ENCODE data around the gene RTN4RL1. TPM values are rescaled to one million over a fixed set of nuclear protein-coding genes. Genes with fewer than 3 reads are reported as not detected.

The RTN4RL1 gene
- total and polyA plus RNA-seq, 9 of the 15 experiments (the other 6 are each of a cell fraction or from before 2014, with no cell fraction given), result 0.04 to 0.06 (median 0.04) TPM; not detected in 5

DNA sequence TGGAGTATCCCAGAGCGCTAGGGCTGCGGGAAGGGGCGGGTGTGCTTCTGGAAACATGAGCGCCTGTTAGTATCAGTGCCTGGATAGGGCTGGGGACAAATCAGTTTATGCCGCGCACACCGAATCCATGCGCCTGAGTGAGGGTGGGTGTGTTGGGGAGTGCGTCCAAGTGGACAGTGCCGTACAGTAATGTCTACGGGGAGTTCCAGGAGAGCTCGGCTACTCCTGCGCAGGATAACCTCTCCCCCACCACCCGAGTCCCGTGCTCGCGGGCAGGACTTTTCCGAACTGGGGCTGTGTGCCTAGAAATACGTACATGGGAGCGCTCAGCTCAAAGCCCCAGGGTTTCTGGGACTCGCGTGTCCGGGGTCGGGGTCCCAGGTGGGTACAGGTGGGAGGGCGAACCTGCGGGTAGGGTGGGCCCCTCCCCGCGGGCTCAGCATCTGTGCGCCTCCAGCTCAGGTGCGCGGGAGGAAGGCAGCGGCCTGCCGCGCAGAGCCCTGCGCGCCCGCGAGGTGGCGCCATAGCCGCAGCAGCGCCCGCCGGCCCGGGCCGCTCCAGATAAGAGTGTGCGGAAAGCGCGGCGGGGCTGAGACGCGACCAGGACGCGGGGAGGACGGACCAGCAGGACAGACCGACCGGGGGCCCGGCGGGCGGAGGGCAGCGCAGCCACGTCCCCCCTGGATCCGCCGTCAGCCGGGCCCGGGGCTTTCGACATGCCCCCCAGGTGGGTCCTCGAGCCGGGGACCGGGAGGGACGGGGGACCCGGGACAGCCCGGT lies 29.6 kb upstream of the RTN4RL1 start, which contains the start of gene HIC1 (continued):
- TF ChIP-seq, protein P1, sequence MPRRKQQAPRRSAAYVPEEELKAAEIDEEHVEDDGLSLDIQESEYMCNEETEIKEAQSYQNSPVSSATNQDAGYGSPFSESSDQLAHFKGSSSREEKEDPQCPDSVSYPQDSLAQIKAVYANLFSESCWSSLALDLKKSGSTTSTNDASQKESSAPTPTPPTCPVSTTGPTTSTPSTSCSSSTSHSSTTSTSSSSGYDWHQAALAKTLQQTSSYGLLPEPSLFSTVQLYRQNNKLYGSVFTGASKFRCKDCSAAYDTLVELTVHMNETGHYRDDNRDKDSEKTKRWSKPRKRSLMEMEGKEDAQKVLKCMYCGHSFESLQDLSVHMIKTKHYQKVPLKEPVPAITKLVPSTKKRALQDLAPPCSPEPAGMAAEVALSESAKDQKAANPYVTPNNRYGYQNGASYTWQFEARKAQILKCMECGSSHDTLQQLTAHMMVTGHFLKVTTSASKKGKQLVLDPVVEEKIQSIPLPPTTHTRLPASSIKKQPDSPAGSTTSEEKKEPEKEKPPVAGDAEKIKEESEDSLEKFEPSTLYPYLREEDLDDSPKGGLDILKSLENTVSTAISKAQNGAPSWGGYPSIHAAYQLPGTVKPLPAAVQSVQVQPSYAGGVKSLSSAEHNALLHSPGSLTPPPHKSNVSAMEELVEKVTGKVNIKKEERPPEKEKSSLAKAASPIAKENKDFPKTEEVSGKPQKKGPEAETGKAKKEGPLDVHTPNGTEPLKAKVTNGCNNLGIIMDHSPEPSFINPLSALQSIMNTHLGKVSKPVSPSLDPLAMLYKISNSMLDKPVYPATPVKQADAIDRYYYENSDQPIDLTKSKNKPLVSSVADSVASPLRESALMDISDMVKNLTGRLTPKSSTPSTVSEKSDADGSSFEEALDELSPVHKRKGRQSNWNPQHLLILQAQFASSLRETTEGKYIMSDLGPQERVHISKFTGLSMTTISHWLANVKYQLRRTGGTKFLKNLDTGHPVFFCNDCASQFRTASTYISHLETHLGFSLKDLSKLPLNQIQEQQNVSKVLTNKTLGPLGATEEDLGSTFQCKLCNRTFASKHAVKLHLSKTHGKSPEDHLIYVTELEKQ (CRISPR knock-in tag; IDR thresholded peaks at IDR 0.05), result no peak
- TF ChIP-seq, protein P2, sequence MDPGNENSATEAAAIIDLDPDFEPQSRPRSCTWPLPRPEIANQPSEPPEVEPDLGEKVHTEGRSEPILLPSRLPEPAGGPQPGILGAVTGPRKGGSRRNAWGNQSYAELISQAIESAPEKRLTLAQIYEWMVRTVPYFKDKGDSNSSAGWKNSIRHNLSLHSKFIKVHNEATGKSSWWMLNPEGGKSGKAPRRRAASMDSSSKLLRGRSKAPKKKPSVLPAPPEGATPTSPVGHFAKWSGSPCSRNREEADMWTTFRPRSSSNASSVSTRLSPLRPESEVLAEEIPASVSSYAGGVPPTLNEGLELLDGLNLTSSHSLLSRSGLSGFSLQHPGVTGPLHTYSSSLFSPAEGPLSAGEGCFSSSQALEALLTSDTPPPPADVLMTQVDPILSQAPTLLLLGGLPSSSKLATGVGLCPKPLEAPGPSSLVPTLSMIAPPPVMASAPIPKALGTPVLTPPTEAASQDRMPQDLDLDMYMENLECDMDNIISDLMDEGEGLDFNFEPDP (CRISPR knock-in tag; IDR thresholded peaks at IDR 0.05), result no peak
- TF ChIP-seq MCM2 (IDR thresholded peaks at IDR 0.05; ENCODE audit: low read depth) (no peak), ZC3H11A (IDR thresholded peaks at IDR 0.05; ENCODE audit: low read depth, low read length) (no peak), EP300 (IDR thresholded peaks at IDR 0.05; ENCODE audit: low read length) (no peak), ZNF175 (CRISPR knock-in tag; IDR thresholded peaks at IDR 0.05; ENCODE audit: low read depth) (no peak), CBX2 (IDR thresholded peaks at IDR 0.05; ENCODE audit: insufficient read depth, low read length, poor library complexity, severe bottlenecking) (no peak), PHTF2 (CRISPR knock-in tag; IDR thresholded peaks at IDR 0.05) (no peak), CC2D1A (IDR thresholded peaks at IDR 0.05) (no peak), NCOA4 (IDR thresholded peaks at IDR 0.05; ENCODE audit: partially characterized antibody) (no peak), MTA3 (IDR thresholded peaks at IDR 0.05; ENCODE audit: borderline replicate concordance) (no peak), FOXK2 (conservative IDR thresholded peaks at IDR 0.05 in 1 of 2, IDR thresholded peaks at IDR 0.05 in 1 of 2; ENCODE audit: low read depth in 2 of 2) (no peak), CREM (IDR thresholded peaks at IDR 0.05; ENCODE audit: low read depth) (no peak), KLF6 (CRISPR knock-in tag; IDR thresholded peaks at IDR 0.05; ENCODE audit: borderline replicate concordance) (no peak), SNRNP70 (optimal IDR thresholded peaks at IDR 0.05; ENCODE audit: low read depth, low read length) (no peak), GABPA (tag; conservative IDR thresholded peaks at IDR 0.05; ENCODE audit: low read depth) (no peak), ZNF668 (CRISPR knock-in tag; IDR thresholded peaks at IDR 0.05) (no peak)
- TF ChIP-seq, protein P3, sequence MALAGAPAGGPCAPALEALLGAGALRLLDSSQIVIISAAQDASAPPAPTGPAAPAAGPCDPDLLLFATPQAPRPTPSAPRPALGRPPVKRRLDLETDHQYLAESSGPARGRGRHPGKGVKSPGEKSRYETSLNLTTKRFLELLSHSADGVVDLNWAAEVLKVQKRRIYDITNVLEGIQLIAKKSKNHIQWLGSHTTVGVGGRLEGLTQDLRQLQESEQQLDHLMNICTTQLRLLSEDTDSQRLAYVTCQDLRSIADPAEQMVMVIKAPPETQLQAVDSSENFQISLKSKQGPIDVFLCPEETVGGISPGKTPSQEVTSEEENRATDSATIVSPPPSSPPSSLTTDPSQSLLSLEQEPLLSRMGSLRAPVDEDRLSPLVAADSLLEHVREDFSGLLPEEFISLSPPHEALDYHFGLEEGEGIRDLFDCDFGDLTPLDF (CRISPR knock-in tag; IDR thresholded peaks at IDR 0.05), result no peak
- TF ChIP-seq, protein P4, sequence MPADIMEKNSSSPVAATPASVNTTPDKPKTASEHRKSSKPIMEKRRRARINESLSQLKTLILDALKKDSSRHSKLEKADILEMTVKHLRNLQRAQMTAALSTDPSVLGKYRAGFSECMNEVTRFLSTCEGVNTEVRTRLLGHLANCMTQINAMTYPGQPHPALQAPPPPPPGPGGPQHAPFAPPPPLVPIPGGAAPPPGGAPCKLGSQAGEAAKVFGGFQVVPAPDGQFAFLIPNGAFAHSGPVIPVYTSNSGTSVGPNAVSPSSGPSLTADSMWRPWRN (IDR thresholded peaks at IDR 0.05; ENCODE audit: low read depth), result no peak
- TF ChIP-seq, protein P5, sequence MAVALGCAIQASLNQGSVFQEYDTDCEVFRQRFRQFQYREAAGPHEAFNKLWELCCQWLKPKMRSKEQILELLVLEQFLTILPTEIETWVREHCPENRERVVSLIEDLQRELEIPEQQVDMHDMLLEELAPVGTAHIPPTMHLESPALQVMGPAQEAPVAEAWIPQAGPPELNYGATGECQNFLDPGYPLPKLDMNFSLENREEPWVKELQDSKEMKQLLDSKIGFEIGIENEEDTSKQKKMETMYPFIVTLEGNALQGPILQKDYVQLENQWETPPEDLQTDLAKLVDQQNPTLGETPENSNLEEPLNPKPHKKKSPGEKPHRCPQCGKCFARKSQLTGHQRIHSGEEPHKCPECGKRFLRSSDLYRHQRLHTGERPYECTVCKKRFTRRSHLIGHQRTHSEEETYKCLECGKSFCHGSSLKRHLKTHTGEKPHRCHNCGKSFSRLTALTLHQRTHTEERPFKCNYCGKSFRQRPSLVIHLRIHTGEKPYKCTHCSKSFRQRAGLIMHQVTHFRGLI (CRISPR knock-in tag; IDR thresholded peaks at IDR 0.05), result no peak
